SJCRH30 (cell line): ENCODE results near the gene GPSM1. TPM values are rescaled to one million over a fixed set of nuclear protein-coding genes. Genes with fewer than 3 reads are reported as not detected.

Experiments used
- DNase-seq, 2 experiments: peaks; one replicate each; pipeline ENCODE4 v3.0.0-alpha.2; 2015 to 2020
- H3K27ac ChIP-seq: fragments of 250-450 bp; sonication (Bioruptor Pico); 2 replicates; pipeline ENCODE4 v1.5.1; 2020; ENCODE audit warnings: mild to moderate bottlenecking, moderate library complexity
- H3K27me3 ChIP-seq: fragments of 250-450 bp; sonication (Bioruptor Pico); 2 replicates; pipeline ENCODE4 v1.5.1; 2020; ENCODE audit warnings: mild to moderate bottlenecking, moderate library complexity
- H3K36me3 ChIP-seq: fragments of 250-450 bp; sonication (Bioruptor Pico); 2 replicates; pipeline ENCODE4 v1.5.1; 2020; ENCODE audit warnings: mild to moderate bottlenecking, moderate library complexity
- H3K4me1 ChIP-seq: fragments of 250-450 bp; sonication (Bioruptor Pico); 2 replicates; pipeline ENCODE4 v1.5.1; 2020; ENCODE audit warnings: mild to moderate bottlenecking, moderate library complexity
- H3K4me3 ChIP-seq: fragments of 250-450 bp; sonication (Bioruptor Pico); 2 replicates; pipeline ENCODE4 v1.5.1; 2020; ENCODE audit warnings: mild to moderate bottlenecking, moderate library complexity
- H3K9me3 ChIP-seq: fragments of 250-450 bp; sonication (Bioruptor Pico); replicated peaks from 2 replicates; pipeline ENCODE4 v1.5.1; 2020; ENCODE audit warnings: mild to moderate bottlenecking, moderate library complexity
- total RNA-seq: library from RNA; depleted of rRNA; stranded (reverse); fragments of >200 nt; shearing (Covaris generic); gene quantifications from 2 replicates; pipeline ENCODE4 v1.2.3, GENCODE V29; 2014

Gene GPSM1
- total RNA-seq, 1 experiment from 2014 or later, result 57.2 TPM

DNA sequence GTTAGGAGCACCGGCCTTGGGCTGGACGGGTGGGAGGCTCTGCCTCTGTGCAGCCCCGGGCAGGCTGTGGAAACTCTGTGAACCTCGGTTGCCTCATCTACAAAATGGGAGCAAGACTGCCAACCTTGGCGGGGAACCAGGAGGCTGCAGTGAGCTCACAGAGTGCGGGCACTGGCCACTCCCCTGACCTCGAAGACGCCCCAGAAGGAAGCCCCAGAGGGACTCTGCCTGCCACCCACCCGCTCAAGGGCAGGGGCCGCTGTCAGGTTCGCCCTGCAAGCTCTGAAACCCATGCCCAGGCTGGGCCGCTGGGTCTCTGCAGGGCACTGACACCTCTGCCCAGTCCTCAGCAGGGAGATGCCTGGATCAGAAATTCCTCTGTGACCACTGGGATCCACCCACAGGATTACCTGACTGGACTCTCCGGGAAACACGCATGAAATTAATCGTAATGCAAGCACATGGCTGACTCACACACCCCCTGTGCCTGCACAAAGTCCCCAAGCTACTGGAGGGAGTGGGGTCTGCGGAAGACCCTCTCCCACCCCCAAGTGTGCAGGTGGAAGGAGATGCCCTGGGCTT lies 30.8 kb upstream of the GPSM1 start:
- Histone ChIP-seq H3K27ac (no peak overlapping the region), H3K4me1 (peaks cover 8% of the 10 kb centered on the region; the same call in 1 of the 2 replicates), H3K9me3 (no peaks in the 10 kb centered on the region; the same call in 1 of the 2 replicates), H3K36me3 (no peaks in the 10 kb centered on the region), H3K4me3 (no peak overlapping the region), H3K27me3 (peaks cover 60% of the 10 kb centered on the region)
- no peak for DNase-seq

DNA sequence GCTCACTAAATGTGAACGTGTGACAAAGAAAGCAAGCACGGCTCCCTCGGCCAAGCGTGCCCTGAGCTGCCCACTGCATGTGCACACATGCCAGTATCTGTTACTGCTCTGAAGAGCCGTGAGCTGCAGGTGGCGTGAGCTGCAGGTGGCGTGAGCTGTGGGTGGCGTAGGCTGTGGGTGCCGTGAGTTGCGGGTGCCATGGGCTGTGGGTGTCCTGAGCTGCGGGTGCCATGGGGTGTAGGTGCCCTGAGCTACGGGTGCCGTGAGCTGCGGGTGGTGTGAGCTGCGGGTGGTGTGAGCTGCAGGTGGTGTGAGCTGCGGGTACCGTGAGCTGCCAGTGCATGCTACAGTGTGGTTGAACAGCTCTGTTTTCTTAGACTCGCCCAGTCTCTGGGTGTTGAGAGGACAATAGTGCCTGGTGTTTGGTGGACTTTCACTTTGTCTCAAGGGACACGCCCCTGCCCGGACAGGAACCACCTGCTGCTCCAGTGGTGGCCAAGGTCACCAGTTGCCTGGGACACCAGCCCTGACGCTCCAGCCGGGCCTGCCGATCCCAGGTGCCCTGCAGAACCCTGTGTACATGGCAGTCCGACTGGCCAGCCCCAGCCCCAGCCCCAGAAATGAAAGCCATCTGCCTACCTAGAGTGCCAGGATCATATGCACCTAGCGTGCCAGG lies 30.2 kb upstream of the GPSM1 start:
- Histone ChIP-seq H3K27ac (no peak overlapping the region), H3K9me3 (no peaks in the 10 kb centered on the region; the same call in 1 of the 2 replicates), H3K36me3 (no peaks in the 10 kb centered on the region), H3K4me1 (peaks cover 5% of the 10 kb centered on the region; the same call in 1 of the 2 replicates), H3K27me3 (peaks cover 54% of the 10 kb centered on the region), H3K4me3 (no peak overlapping the region)
- no peak for DNase-seq

DNA sequence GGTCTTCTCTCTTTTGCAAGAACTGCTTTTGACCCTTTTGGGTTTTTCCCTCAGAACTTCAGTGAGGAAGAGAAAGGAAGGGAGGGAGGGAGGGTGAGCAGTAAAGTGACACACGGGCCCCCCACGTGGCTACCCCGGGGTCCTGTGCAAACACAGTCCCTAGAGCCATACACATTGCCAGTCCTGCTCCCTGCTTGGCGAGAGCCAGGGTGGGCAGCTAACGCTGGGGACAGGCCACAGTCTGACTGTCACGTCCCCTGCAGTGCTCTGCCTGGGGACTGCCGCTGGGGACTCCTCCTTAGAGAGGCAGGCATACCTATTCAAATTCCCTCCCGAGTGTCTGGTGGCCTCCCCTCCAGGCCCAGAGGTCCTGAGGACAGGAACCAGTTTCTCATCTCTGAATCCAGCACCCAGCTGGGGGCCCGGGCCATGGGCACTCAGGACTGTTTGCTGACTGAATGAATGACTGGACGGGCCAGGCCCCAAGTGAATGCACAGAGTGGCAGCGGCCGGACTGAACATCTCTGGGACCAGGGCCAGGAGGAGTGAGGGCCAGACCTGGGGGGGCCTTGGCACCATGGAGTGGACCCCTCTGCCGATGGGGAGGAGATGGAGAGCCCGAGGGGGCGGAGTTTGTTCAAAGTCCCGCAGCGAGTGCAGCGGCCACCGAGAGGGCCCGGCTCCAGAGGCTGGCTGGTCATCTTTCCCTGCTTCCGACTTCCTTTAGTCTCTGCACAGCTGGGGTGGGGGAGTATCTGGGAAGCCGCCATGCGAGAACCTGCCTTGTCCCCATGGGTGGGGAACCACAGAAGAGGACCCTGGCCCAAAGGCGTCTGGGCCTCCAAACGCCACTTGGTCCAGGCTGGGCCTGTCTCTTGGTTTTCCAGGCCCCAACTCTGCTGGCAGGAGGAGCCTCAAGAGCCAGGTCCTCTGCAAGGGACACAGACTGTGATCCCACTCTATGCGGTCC lies 29.3 kb upstream of the GPSM1 start:
- no peaks in the 10 kb centered on the region; the same call in 1 of the 2 replicates for H3K9me3 ChIP-seq
- no peak for DNase-seq
- no peak overlapping the region for H3K27ac ChIP-seq
- H3K4me1 ChIP-seq, result no peaks in the 10 kb centered on the region
- H3K4me3 ChIP-seq, result no peak overlapping the region
- H3K27me3 ChIP-seq, result peaks cover 60% of the 10 kb centered on the region
- H3K36me3 ChIP-seq, result no peaks in the 10 kb centered on the region

DNA sequence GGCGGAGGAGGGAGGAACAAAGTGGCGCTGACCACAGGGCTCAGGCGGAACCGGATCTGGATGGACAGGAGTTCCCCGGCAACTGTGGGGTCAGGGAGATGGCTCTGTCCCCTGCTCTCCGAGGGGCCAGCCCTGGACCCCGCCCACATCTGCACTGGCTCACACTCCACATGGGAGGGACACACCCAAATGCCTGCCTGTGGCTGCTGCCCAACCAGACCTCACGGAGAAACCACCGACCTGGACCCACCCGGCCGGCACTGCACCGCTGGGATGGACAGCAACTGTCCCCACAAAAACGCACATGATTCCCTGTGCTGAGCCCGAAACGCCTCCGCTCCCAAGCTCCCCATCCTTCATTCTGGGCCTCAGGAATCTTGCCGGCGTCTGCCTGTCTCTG lies 28.2 kb upstream of the GPSM1 start:
- Histone ChIP-seq H3K36me3 (no peaks in the 10 kb centered on the region), H3K4me1 (no peaks in the 10 kb centered on the region), H3K4me3 (no peak overlapping the region), H3K27me3 (peaks cover 68% of the 10 kb centered on the region), H3K9me3 (no peaks in the 10 kb centered on the region), H3K27ac (no peak overlapping the region)
- DNase-seq, result no peak

DNA sequence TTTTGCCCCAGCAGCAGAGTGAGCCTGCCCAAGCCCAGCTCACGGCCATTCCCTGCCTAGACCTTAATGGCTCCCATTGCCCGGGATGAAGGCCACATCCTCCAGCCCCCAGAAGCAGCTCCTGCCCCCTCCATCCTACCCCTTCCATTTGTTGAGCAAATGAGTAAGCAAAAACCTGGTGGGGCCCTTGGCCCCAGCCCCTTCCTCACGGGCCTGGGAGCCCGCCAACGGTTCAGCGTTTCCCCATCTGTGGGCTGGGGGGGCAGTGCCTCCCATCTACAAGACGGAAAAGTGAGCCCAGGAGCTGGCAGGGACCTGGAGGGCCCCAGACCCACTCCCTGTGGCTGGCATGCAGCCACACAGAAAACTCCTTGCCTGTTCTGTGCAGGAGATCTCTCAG lies 27.8 kb upstream of the GPSM1 start:
- DNase-seq, result no peak
- no peak overlapping the region for H3K4me3 ChIP-seq
- no peaks in the 10 kb centered on the region for H3K36me3 ChIP-seq
- H3K27me3 ChIP-seq, result peaks cover 72% of the 10 kb centered on the region
- H3K9me3 ChIP-seq, result no peaks in the 10 kb centered on the region
- H3K4me1 ChIP-seq, result no peaks in the 10 kb centered on the region
- no peak overlapping the region for H3K27ac ChIP-seq

DNA sequence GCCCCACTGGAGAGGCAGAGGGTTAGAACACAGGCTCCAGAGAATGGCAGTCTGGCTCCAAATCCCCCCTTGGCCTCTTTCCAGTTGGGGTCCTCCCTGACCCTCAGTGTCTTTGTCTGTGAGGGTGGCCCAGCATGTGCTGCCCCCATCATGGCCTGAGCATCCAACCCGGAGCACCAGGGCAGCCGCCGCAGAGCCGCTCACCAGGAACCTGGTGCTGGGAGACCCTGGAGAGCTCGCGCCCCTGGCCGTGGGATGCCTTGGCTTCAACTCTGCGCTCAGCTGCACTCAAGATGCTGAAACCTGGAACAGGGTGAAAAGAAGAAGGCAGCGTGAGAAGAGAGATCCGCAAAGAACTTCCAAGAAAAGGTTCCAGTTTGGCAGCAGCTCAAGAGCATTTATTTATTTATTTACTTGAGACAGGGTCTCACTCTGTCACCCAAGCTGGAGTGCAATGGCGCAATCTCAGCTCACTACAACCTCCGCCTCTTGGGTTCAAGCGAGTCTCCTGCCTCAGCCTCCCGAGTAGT lies 27.3 kb upstream of the GPSM1 start:
- H3K4me1 ChIP-seq, result no peaks in the 10 kb centered on the region
- no peak for DNase-seq
- H3K27me3 ChIP-seq, result peaks cover 77% of the 10 kb centered on the region
- no peak overlapping the region for H3K27ac ChIP-seq
- no peak overlapping the region for H3K4me3 ChIP-seq
- H3K9me3 ChIP-seq, result no peaks in the 10 kb centered on the region
- H3K36me3 ChIP-seq, result no peaks in the 10 kb centered on the region

DNA sequence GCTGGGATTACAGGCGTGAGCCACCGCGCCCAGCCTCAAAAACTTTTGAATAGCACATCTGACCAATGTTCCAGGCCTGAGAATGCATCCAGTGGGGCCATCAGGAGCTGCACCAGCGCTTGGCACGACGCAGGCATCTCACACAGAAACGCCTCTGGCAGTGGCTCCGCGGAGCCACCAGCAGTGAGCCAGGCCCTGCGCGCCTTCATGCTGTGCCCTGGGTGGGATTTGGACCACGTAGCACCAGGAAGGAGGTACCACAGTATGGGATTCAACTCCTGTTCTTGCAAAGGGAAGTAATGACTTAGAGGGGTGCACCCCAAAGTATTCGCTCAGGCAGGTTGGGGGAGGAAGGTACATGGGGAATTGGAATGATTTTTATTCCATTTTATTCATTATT lies 26.5 kb upstream of the GPSM1 start:
- Histone ChIP-seq H3K9me3 (no peaks in the 10 kb centered on the region), H3K36me3 (no peaks in the 10 kb centered on the region), H3K27me3 (peaks cover 79% of the 10 kb centered on the region), H3K27ac (no peak overlapping the region), H3K4me3 (no peak overlapping the region), H3K4me1 (peaks cover 5% of the 10 kb centered on the region)
- no peak for DNase-seq

DNA sequence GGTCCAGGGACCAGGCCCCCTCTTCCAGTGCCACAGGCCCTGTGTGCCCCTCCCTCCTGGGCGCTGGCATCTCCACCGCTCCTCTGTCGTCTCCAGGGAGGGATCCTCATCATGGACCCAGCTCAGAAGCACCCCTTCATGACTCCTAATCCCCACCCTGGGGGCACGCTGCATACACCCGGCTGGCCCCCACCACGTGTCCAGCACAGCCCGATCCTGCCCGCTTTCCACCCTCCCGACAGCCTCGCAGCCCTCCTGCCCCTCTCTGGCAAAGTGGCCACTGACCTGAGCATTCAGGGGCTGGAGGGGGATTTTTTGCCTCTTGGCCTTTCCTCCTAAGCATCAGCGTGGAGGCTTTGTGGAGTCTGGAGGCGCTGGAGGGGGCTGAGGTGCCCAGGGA lies 24.8 kb upstream of the GPSM1 start:
- no peak for DNase-seq
- no peaks in the 10 kb centered on the region for H3K9me3 ChIP-seq
- no peaks in the 10 kb centered on the region for H3K36me3 ChIP-seq
- H3K27ac ChIP-seq, result no peak overlapping the region
- H3K4me1 ChIP-seq, result peaks cover 17% of the 10 kb centered on the region
- peaks cover 64% of the 10 kb centered on the region for H3K27me3 ChIP-seq
- no peak overlapping the region for H3K4me3 ChIP-seq

DNA sequence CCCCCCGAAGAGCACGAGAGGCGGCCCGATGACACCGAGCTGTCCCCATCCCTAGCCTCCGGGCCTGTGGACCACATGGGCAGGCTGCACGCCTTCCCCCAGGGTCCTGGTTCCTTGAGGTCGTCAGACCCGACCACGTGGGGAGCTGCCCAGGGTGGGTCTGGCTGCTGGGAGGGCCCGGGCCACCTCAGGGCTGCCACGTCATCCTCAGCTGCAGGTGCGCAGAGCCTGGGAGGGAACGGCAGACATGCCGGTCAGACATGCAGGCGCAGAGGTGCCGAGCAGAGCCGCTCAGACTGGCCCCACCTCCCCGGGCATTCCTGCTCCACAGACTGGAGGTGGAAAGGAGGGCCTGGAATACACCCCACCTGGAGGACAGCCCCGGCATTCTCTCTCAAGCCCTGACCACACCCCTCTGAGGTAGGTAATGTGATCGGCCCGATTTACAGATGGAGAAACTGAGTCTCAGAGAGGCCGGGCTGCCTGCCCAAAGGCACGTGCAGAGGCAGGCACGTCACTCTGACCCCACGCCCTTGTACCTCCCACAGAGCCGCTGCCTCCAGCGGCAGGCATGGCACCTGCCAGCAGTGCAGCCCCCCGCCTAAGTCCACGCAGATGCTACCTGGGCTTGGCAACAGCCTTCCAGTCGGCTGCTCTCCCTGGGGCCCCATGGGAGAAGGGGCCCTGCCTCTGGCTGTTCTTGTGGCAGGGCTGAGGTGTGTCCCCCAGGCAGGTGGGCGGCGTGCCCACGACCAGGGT lies 24.1 kb upstream of the GPSM1 start:
- DNase-seq, result no peak
- H3K36me3 ChIP-seq, result no peaks in the 10 kb centered on the region
- no peak overlapping the region for H3K4me3 ChIP-seq
- peaks cover 17% of the 10 kb centered on the region for H3K4me1 ChIP-seq
- H3K27ac ChIP-seq, result no peak overlapping the region
- H3K27me3 ChIP-seq, result peaks cover 57% of the 10 kb centered on the region
- no peaks in the 10 kb centered on the region; the same call in 1 of the 2 replicates for H3K9me3 ChIP-seq

DNA sequence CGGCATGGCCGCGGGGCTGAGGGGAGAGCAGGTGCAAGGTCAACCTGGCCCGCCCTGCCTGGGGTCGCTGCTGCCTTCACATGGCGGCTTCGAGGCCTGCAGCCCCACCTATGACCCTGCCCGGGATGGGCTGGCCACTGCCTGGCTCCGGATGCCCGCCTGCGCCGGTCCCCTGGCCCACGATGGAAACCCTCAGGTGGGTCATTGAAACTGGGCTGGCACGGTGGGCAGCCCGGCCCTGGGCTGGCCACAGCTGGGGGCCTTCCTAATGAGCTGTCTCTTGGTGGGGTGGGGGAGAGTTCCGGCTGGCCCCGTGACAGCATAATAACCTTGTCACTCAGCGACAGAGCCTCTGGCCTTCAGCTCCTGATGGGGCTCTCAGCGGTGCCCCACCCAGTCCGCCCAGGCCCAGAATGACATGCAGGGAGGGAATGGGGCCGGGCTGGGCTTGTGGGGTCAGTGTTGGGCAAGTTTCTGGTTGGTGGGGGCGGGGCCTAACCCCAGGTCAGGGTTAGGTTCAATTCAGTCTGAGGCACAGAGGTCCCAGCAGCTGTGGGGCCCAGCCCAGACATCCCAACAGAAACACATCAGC lies 23.4 kb upstream of the GPSM1 start, which contains the start of gene CCDC187:
Gene CCDC187 (minus strand): TSS at position 270 of the 592 bp plus-strand sequence. CDS start 264 bp downstream, at position 6.
- Histone ChIP-seq H3K9me3 (no peaks in the 10 kb centered on the region; the same call in 1 of the 2 replicates), H3K4me1 (peaks cover 17% of the 10 kb centered on the region), H3K36me3 (no peaks in the 10 kb centered on the region), H3K27me3 (peaks cover 51% of the 10 kb centered on the region), H3K27ac (no peak within 1 kb of the TSS), H3K4me3 (no peak within 1 kb of the TSS)
- DNase-seq, result no peak

DNA sequence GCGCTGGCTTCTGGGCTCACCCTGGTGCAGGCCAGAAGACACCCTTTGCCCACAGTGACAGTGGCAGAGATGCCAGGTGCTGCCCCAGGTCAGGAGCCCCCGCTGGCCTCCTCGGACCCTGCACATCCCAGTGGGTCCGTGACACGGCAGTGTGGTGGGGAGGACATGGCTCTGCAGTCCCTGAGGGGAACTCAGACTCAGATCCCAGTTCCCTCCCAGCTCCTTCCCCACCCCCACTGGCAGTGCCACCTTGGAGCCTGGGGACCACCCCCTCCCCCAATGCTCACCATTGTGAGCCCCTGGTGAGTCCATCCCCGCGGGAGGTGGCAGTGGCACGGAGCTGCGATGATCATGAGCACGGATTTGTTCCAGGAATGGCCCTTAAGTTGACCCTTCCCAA lies 22.9 kb upstream of the GPSM1 start:
- peaks cover 20% of the 10 kb centered on the region for H3K4me1 ChIP-seq
- H3K27ac ChIP-seq, result no peak overlapping the region
- H3K27me3 ChIP-seq, result peaks cover 45% of the 10 kb centered on the region
- no peaks in the 10 kb centered on the region; the same call in 1 of the 2 replicates for H3K9me3 ChIP-seq
- H3K4me3 ChIP-seq, result no peak overlapping the region
- no peaks in the 10 kb centered on the region for H3K36me3 ChIP-seq
- DNase-seq, result no peak

DNA sequence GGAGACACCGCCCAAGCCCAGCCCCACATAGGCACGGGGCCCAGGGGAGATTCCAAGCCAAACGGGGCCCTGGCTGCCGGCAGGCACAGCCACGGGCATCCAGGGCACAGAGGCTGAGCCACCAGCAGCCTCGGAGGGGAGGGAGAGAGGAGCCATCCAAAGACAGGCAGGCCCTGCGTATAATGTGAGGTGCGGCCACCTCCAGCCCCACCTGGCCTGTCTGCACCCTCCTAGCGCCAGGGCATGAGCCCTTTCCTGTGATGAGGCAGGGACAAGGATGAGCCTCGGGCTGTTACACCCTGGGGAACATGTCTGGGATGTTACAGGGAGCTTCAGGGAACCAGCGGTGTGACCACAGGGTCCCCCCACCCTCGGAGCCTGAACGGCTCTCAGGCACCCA lies 22.4 kb upstream of the GPSM1 start:
- no peak for DNase-seq
- H3K27me3 ChIP-seq, result peaks cover 40% of the 10 kb centered on the region
- H3K36me3 ChIP-seq, result no peaks in the 10 kb centered on the region
- no peaks in the 10 kb centered on the region; the same call in 1 of the 2 replicates for H3K9me3 ChIP-seq
- no peak overlapping the region for H3K4me3 ChIP-seq
- H3K27ac ChIP-seq, result no peak overlapping the region
- peaks cover 26% of the 10 kb centered on the region for H3K4me1 ChIP-seq

DNA sequence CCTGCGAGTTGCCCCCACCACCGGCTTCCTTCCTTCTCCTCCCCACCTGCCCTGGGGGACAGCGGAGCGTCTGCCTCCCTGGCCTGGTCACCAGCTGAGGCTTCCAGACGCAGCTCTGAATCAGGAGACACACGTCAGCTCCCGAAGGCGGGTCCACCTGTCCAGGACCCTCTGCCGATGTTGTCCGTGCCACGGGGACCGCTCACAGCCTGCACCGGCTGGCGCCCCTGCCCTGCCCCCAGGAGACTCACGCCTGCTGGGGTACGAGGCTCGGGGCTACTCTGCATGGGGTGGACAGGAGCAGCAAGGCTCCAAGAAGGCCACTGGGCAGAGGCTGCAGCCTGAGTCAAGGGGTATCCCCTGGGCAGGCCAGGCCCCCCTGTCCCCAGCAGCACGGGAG lies 21.5 kb upstream of the GPSM1 start:
- Histone ChIP-seq H3K36me3 (no peaks in the 10 kb centered on the region), H3K4me3 (no peak overlapping the region), H3K27me3 (peaks cover 34% of the 10 kb centered on the region), H3K9me3 (no peaks in the 10 kb centered on the region; the same call in 1 of the 2 replicates), H3K27ac (no peak overlapping the region), H3K4me1 (peaks cover 34% of the 10 kb centered on the region)
- DNase-seq, result peak in 1 of 2 experiments; percentile 32
